Kidney (tissue), 14 donors: ENCODE measurements around the gene SMIM35. TPM values are rescaled to one million over a fixed set of nuclear protein-coding genes. Genes with fewer than 3 reads are reported as not detected.

Experiments used
- DNase-seq, 5 donors: peaks; one replicate each; pipeline ENCODE4 v3.0.0-alpha.2; 2013 to 2020
- FAIRE-seq: peaks from 2 replicates; lab custom pipeline; 2012; peaks lifted over from hg19 to GRCh38; lab: Jason Lieb, UNC
- H3K27ac ChIP-seq, 2 donors: one replicate each; pipeline ENCODE4 v1.7.0; 2013; ENCODE audit warnings: low read depth in 2 of 2, low read length in 2 of 2, inconsistent platforms in 1 of 2
- H3K27me3 ChIP-seq: one replicate; pipeline ENCODE4 v1.7.1; 2013; ENCODE audit warnings: low read length, inconsistent platforms; ENCODE audit not compliant: control insufficient read depth, insufficient read depth
- H3K36me3 ChIP-seq, 3 donors: one replicate each; pipeline versions ENCODE4 v1.7.0 to v1.7.1; 2013; ENCODE audit warnings: low read length in 3 of 3, control low read depth in 1 of 3, inconsistent platforms in 1 of 3; ENCODE audit not compliant: insufficient read depth in 3 of 3, control insufficient read depth in 2 of 3
- H3K4me1 ChIP-seq, 3 donors: one replicate each; pipeline versions ENCODE4 v1.7.0 to v1.7.1; 2013; ENCODE audit warnings: low read length in 3 of 3, inconsistent platforms in 1 of 3, low read depth in 1 of 3; ENCODE audit not compliant: control insufficient read depth in 2 of 3, insufficient read depth in 2 of 3
- H3K4me3 ChIP-seq, 3 donors: one replicate each; pipeline versions ENCODE4 v1.7.0 to v1.8.1; 2013; ENCODE audit warnings: low read length in 3 of 3, control low read depth in 1 of 3, inconsistent platforms in 1 of 3
- H3K9ac ChIP-seq, 3 donors: one replicate each; pipeline versions ENCODE4 v1.7.0 to v1.7.1; 2013; ENCODE audit warnings: low read length in 3 of 3, control low read depth in 1 of 3, inconsistent platforms in 1 of 3
- H3K9me3 ChIP-seq, 3 donors: one replicate each; pipeline versions ENCODE4 v1.7.0 to v1.7.1; 2013; ENCODE audit warnings: low read length in 3 of 3, control low read depth in 1 of 3, inconsistent platforms in 1 of 3; ENCODE audit not compliant: control insufficient read depth in 2 of 3, insufficient read depth in 1 of 3
- intact Hi-C: fragments of 100-400 bp; cut with DNase I; formaldehyde crosslinking; loops from one replicate; pipeline ENCODE4 v1.11.1; 2022
- polyA plus RNA-seq: library from polyadenylated mRNA; stranded (reverse); fragments of 350-450 nt; fragmentation: Illumina TruSeq; extraction: RNeasy Lipid Tissue Mini Kit (QIAGEN cat#74804); gene quantifications from one replicate; pipeline ENCODE4 v1.2.3, GENCODE V29; 2014; ENCODE audit warnings: low read depth, low replicate concordance; ENCODE audit not compliant: insufficient read depth
- total RNA-seq: library from RNA; stranded (reverse); fragmentation: NEBNext Ultra II Directional; extraction: Animal tissue kit (Norgen Biotek cat#: 25700); gene quantifications from one replicate; pipeline ENCODE4 v1.2.1, GENCODE V29; 2021
- TF ChIP-seq, protein P1 (sequence below): IDR thresholded peaks from 3 replicates; pipeline ENCODE4 v1.5.1; 2012; ENCODE audit warnings: mild to moderate bottlenecking, moderate library complexity, borderline replicate concordance; ENCODE audit not compliant: insufficient read depth; ENCODE audit errors: extremely low read depth
- donor health status: control.
- donor health status: control.
- donor health status: control.
- donor health status: control.
- donor health status: control.
- donor health status: DM: yes; HTN: yes; CAD: no.
- donor health status: Normal renal cell carcinoma (clear cell type).

SMIM35 gene
- total and polyA plus RNA-seq, 2 donors from 2014 or later = 0.80 TPM; not detected in 1

DNA sequence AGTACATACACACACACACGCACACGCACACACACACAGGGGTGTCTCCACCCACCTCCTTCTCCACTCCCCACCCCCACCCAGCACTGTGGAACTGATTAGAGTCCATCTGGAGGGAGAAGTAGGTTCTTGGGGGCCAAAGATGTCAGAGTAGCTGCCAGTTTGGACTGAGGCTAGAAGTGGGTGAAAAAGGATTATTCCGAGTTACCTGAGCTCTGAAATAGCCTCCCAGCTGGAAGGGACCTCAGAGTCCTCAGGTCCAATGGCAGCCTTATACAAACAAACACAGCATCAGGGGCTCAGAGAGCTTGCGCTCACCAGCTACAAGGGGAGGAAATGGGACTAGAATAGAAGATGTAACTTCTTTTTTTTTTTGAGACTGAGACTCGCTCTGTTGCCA, 79.7 kb downstream of the SMIM35 start:
- DNase-seq (no peak), FAIRE-seq (no peak)
- H3K27ac ChIP-seq = no peak overlapping the region
- H3K36me3 ChIP-seq = no peaks in the 10 kb centered on the region
- H3K4me1 ChIP-seq = peaks cover 0 to 9% (median 0%) of the 10 kb centered on the region in 3 donors
- H3K9me3 ChIP-seq = peaks cover 0 to 3% (median 0%) of the 10 kb centered on the region in 3 donors
- H3K9ac ChIP-seq = no peak overlapping the region
- TF ChIP-seq, protein P1, sequence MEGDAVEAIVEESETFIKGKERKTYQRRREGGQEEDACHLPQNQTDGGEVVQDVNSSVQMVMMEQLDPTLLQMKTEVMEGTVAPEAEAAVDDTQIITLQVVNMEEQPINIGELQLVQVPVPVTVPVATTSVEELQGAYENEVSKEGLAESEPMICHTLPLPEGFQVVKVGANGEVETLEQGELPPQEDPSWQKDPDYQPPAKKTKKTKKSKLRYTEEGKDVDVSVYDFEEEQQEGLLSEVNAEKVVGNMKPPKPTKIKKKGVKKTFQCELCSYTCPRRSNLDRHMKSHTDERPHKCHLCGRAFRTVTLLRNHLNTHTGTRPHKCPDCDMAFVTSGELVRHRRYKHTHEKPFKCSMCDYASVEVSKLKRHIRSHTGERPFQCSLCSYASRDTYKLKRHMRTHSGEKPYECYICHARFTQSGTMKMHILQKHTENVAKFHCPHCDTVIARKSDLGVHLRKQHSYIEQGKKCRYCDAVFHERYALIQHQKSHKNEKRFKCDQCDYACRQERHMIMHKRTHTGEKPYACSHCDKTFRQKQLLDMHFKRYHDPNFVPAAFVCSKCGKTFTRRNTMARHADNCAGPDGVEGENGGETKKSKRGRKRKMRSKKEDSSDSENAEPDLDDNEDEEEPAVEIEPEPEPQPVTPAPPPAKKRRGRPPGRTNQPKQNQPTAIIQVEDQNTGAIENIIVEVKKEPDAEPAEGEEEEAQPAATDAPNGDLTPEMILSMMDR = no peak
- H3K27me3 ChIP-seq = no peaks in the 10 kb centered on the region
- no peak overlapping the region for H3K4me3 ChIP-seq
- intact Hi-C loops = no loop called here

GRCh38 chr11:118006153-118006534, 80.6 kb downstream of the SMIM35 start:
- no peak overlapping the region for H3K9ac ChIP-seq
- H3K4me3 ChIP-seq = no peak overlapping the region
- intact Hi-C loops = no loop called here
- DNase-seq (no peak), FAIRE-seq (no peak)
- peaks cover 0 to 9% (median 0%) of the 10 kb centered on the region in 3 donors for H3K4me1 ChIP-seq
- TF ChIP-seq, protein P1 = no peak
- no peaks in the 10 kb centered on the region for H3K27me3 ChIP-seq
- no peak overlapping the region for H3K27ac ChIP-seq
- H3K36me3 ChIP-seq = no peaks in the 10 kb centered on the region
- peaks cover 0 to 3% (median 0%) of the 10 kb centered on the region in 3 donors for H3K9me3 ChIP-seq

DNA sequence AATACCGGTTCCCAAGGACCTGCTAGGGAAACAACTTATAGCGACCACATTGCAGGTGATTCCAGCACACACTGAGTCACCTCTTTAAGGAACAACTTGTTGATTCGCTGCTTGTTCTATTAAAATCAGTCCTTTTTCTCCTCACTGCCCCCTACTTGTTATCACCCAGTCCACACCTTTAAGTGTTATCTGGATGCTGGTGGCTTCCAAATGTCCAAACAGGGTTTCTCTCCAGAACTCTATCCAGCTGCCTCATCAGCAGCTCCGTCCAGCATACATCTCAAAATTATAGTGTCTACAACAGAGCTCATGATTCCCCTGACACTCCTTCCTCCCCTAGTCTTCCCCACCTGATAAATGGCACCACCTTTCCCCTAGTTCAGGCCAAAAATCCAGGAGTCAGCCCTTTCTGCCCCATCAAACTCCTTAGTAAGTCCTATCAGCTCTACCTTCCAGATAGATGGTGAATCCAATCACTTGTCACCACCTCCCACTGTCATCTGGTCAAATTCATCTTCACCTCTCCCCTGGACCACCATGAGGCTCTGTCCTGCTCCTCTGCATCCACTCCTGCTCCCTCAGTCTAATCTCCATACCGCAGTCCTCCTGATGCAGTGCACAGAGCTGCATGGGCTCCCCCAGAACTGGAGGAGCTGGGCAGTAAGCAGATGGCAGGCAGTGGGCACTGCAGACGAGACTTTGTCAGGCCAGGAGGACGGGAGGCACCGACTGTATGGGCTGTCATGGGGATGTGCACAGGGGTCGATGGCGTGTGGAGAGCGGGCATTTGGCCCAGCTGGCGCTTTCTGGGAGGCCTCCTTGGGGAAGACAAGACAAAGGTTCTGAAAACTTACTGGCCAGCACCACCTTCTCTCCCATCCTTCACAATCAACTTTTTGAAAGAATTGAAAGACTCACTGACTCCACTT, 81.3 kb downstream of the SMIM35 start:
- no peak for FAIRE-seq
- H3K4me1 ChIP-seq = peaks cover 0 to 8% (median 0%) of the 10 kb centered on the region in 3 donors

More for the DNA sequence above, 81.3 kb downstream of the SMIM35 start:
- Histone ChIP-seq H3K9me3 (peaks cover 0 to 3% (median 0%) of the 10 kb centered on the region in 3 donors), H3K9ac (no peak overlapping the region), H3K27me3 (no peaks in the 10 kb centered on the region), H3K27ac (no peak overlapping the region), H3K36me3 (no peaks in the 10 kb centered on the region), H3K4me3 (no peak overlapping the region)
- intact Hi-C loops = no loop called here
- no peak for DNase-seq
- TF ChIP-seq, protein P1 = no peak
